HG03558 (cell line): ENCODE measurements around the gene CENPN.

ENCODE experiments used
- ATAC-seq: cut with Tn5 transposase; IDR thresholded peaks from one replicate; pipeline ENCODE4 v1.9.1; 2021; ENCODE audit warnings: moderate number of reproducible peaks; ENCODE audit not compliant: unreplicated experiment; ENCODE audit errors: extremely low read depth

Gene CENPN

GRCh38 chr16:81006813-81007695 is at the start of gene CENPN, which contains the start of gene CMC2:
Gene CENPN (plus strand): TSS chr16:81007214. CDS start chr16:81011940, 4,726 bp downstream.
Gene CMC2 (minus strand): TSS chr16:81006885. CDS start chr16:80997394, 9,491 bp downstream.
- peak; percentile 57 for ATAC-seq

- ATAC-seq: no peak
Observed at GRCh38 chr16:80958284-80958683, 48.7 kb upstream of the CENPN start.

GRCh38 chr16:80962879-80963278 is 44.1 kb upstream of the CENPN start:
- no peak for ATAC-seq

- ATAC-seq: no peak
Observed at GRCh38 chr16:80964351-80964750, 42.7 kb upstream of the CENPN start.

GRCh38 chr16:80966617-80967016 is 40.4 kb upstream of the CENPN start:
- ATAC-seq: no peak

GRCh38 chr16:80968386-80969113 is 38.5 kb upstream of the CENPN start:
- ATAC-seq: no peak

- ATAC-seq: no peak
Observed at GRCh38 chr16:80969114-80969484, 37.9 kb upstream of the CENPN start.

GRCh38 chr16:80971819-80972218 is 35.2 kb upstream of the CENPN start:
- ATAC-seq: peak; percentile 54

GRCh38 chr16:80972611-80973010 is 34.4 kb upstream of the CENPN start:
- no peak for ATAC-seq

GRCh38 chr16:80973991-80974390 is 33.0 kb upstream of the CENPN start:
- ATAC-seq: no peak

- ATAC-seq: no peak
Observed at GRCh38 chr16:80974649-80975376, 32.2 kb upstream of the CENPN start.

- ATAC-seq: no peak
Observed at GRCh38 chr16:80976946-80977345, 30.1 kb upstream of the CENPN start.

GRCh38 chr16:80981103-80981502 is 25.9 kb upstream of the CENPN start:
- ATAC-seq: no peak

GRCh38 chr16:80982646-80983045 is 24.4 kb upstream of the CENPN start:
- ATAC-seq: no peak

GRCh38 chr16:80984124-80984892 is 22.7 kb upstream of the CENPN start:
- no peak for ATAC-seq

- no peak for ATAC-seq
Observed at GRCh38 chr16:80985611-80986010, 21.4 kb upstream of the CENPN start.

- no peak for ATAC-seq
Observed at GRCh38 chr16:80986557-80986956, 20.5 kb upstream of the CENPN start.

- ATAC-seq: no peak
Observed at GRCh38 chr16:80988756-80989155, 18.3 kb upstream of the CENPN start.

GRCh38 chr16:80989801-80990200 is 17.2 kb upstream of the CENPN start:
- no peak for ATAC-seq

GRCh38 chr16:80990577-80990976 is 16.4 kb upstream of the CENPN start:
- no peak for ATAC-seq
